HL-60 (cell line): ENCODE results near the gene ANKRD13D.

ENCODE experiments used
- DNase-seq, 2 experiments: peaks; one replicate each; pipeline ENCODE4 v3.0.0-alpha.2; 2010 to 2020; ENCODE audit warnings: low read depth in 1 of 2, low spot score in 1 of 2
- H3K27ac ChIP-seq: fragments of 250-450 bp; sonication (Bioruptor Pico); replicated peaks from 2 replicates; pipeline ENCODE4 v1.5.1; 2020; ENCODE audit warnings: mild to moderate bottlenecking, moderate library complexity
- H3K27me3 ChIP-seq: fragments of 250-450 bp; sonication (Bioruptor Pico); 2 replicates; pipeline ENCODE4 v1.5.1; 2021; ENCODE audit warnings: mild to moderate bottlenecking, moderate library complexity; ENCODE audit not compliant: insufficient read depth, poor library complexity, severe bottlenecking
- H3K4me3 ChIP-seq: replicated peaks from 2 replicates; pipeline ENCODE4 v1.5.1; 2011; ENCODE audit warnings: mild to moderate bottlenecking, control low read depth, low read length; ENCODE audit not compliant: insufficient read depth
- CTCF ChIP-seq: IDR thresholded peaks from one replicate; pipeline ENCODE4 v1.5.1; 2011; ENCODE audit warnings: low read length, control low read depth, inconsistent platforms; ENCODE audit not compliant: insufficient read depth
- GABPA ChIP-seq: IDR thresholded peaks from 2 replicates; pipeline ENCODE4 v1.6.1; 2012; ENCODE audit warnings: low read depth
- POLR2AphosphoS5 ChIP-seq: IDR thresholded peaks from 2 replicates; pipeline ENCODE4 v1.6.1; 2012; ENCODE audit warnings: low read depth
- SPI1 ChIP-seq: IDR thresholded peaks from 2 replicates; pipeline ENCODE4 v1.6.1; 2012; ENCODE audit warnings: low read depth, mild to moderate bottlenecking, borderline replicate concordance
- TF ChIP-seq, protein P1 (sequence below): IDR thresholded peaks from 2 replicates; pipeline ENCODE4 v1.6.1; 2012; ENCODE audit warnings: low read depth; ENCODE audit not compliant: insufficient replicate concordance

The ANKRD13D gene

DNA sequence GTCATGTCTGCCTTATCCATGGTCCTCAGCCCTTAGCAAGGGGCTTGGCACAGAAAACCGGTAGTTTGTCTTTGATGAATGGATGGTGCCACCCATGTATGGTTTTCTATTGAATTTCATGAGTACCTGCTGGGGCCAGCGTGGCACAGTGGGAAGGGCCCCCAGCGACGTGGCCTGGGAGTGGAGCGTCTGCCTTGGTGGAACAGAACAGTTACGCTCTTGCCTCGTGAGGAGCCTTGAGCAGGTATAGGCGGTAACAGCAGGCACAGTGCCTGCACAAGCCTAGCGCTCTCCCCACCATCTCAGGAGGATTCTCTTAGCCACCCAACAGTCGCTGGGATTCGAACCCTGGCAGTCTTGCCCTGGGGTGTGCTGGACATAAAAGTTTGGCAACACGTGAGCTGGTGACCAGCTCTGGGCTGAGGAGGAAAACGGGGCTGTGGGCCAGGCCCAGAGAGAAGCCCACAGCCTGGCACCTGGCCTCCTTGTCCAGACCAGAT, 11.2 kb downstream of the ANKRD13D start:
- Histone ChIP-seq H3K4me3 (no peak overlapping the region), H3K27me3 (no peaks in the 10 kb centered on the region), H3K27ac (no peak overlapping the region)
- DNase-seq, result no peak
- TF ChIP-seq GABPA (no peak), SPI1 (no peak), POLR2AphosphoS5 (no peak), CTCF (no peak)
- TF ChIP-seq, protein P1, sequence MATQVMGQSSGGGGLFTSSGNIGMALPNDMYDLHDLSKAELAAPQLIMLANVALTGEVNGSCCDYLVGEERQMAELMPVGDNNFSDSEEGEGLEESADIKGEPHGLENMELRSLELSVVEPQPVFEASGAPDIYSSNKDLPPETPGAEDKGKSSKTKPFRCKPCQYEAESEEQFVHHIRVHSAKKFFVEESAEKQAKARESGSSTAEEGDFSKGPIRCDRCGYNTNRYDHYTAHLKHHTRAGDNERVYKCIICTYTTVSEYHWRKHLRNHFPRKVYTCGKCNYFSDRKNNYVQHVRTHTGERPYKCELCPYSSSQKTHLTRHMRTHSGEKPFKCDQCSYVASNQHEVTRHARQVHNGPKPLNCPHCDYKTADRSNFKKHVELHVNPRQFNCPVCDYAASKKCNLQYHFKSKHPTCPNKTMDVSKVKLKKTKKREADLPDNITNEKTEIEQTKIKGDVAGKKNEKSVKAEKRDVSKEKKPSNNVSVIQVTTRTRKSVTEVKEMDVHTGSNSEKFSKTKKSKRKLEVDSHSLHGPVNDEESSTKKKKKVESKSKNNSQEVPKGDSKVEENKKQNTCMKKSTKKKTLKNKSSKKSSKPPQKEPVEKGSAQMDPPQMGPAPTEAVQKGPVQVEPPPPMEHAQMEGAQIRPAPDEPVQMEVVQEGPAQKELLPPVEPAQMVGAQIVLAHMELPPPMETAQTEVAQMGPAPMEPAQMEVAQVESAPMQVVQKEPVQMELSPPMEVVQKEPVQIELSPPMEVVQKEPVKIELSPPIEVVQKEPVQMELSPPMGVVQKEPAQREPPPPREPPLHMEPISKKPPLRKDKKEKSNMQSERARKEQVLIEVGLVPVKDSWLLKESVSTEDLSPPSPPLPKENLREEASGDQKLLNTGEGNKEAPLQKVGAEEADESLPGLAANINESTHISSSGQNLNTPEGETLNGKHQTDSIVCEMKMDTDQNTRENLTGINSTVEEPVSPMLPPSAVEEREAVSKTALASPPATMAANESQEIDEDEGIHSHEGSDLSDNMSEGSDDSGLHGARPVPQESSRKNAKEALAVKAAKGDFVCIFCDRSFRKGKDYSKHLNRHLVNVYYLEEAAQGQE, result no peak

GRCh38 chr11:67300756-67301312, 11.7 kb downstream of the ANKRD13D start:
- TF ChIP-seq, protein P1, result no peak
- TF ChIP-seq POLR2AphosphoS5, result peak; percentile 41; the same call in 1 of the 2 replicates
- Histone ChIP-seq H3K27ac (no peak overlapping the region), H3K27me3 (no peaks in the 10 kb centered on the region), H3K4me3 (no peak overlapping the region)
- DNase-seq, result no peak

DNA sequence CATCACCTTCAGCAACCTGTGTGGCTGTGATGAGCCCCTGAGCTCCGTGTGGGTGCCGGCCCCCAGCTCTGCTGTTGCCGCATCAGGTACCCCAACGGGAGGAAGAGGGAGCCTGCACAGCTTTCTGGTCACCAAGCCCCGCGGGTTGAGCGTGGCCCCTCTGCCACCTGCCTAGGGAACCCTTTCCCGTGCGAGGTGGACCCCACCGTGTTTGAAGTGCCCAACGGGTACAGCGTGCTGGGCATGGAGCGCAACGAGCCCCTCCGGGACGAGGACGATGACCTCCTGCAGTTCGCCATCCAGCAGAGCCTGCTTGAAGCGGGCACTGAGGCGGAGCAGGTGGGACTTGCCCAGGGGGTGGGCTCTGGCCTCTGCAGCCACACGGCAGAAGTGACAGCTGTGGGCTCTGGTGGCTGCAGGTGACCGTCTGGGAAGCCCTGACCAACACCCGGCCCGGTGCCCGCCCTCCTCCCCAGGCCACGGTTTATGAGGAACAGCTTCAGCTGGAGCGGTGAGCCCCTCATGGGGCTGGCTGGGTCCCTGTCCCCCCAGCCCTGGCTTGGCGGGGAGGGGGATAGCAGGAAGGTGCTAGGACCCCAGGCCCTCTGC, 12.3 kb downstream of the ANKRD13D start:
- TF ChIP-seq POLR2AphosphoS5 (0 out of 2 replicates have a peak, but pooled peaks have one; percentile 2), CTCF (no peak)
- Histone ChIP-seq H3K27me3 (no peaks in the 10 kb centered on the region), H3K27ac (peak overlapping the region; percentile 79), H3K4me3 (no peak overlapping the region)
- no peak for DNase-seq

- Histone ChIP-seq H3K27me3 (no peaks in the 10 kb centered on the region), H3K27ac (peak overlapping the region; percentile 79), H3K4me3 (peak overlapping the region; percentile 57)
- TF ChIP-seq, protein P1, result no peak
- TF ChIP-seq CTCF (no peak), GABPA (no peak), POLR2AphosphoS5 (no peak), SPI1 (no peak)
- peak in 1 of 2 experiments; percentile 60 for DNase-seq
Measured at GRCh38 chr11:67301951-67302516, 12.9 kb downstream of the ANKRD13D start.
